BE2C (cell line): ENCODE results near the gene HDAC4.

Experiments used
- DNase-seq: peaks from one replicate; pipeline ENCODE4 v3.0.0-alpha.2; 2020
- H3K27me3 ChIP-seq: fragments of 250-450 bp; sonication (Bioruptor Pico); 2 replicates; pipeline ENCODE4 v1.5.1; 2020; ENCODE audit warnings: mild to moderate bottlenecking
- H3K36me3 ChIP-seq: fragments of 250-450 bp; sonication (Bioruptor Pico); 2 replicates; pipeline ENCODE4 v1.5.1; 2020; ENCODE audit warnings: mild to moderate bottlenecking
- H3K4me1 ChIP-seq: fragments of 250-450 bp; sonication (Bioruptor Pico); 2 replicates; pipeline ENCODE4 v1.5.1; 2020
- H3K4me3 ChIP-seq: 2 replicates; pipeline ENCODE4 v1.5.1; 2011; ENCODE audit warnings: low read depth, low read length
- H3K9me3 ChIP-seq: fragments of 250-450 bp; sonication (Bioruptor Pico); 2 replicates; pipeline ENCODE4 v1.5.1; 2020
- CTCF ChIP-seq: IDR thresholded peaks from 2 replicates; pipeline ENCODE4 v1.5.1; 2012; ENCODE audit warnings: mild to moderate bottlenecking, low read depth, low read length

The HDAC4 gene

GRCh38 chr2:239061121-239061666 lies 339.6 kb downstream of the HDAC4 start:
- H3K27me3 ChIP-seq = no peaks in the 10 kb centered on the region
- no peak for DNase-seq
- H3K36me3 ChIP-seq = peaks cover 4% of the 10 kb centered on the region
- H3K4me1 ChIP-seq = no peaks in the 10 kb centered on the region
- no peak overlapping the region for H3K4me3 ChIP-seq
- no peaks in the 10 kb centered on the region for H3K9me3 ChIP-seq
- TF ChIP-seq CTCF = no peak

GRCh38 chr2:239060676-239061075 lies 340.1 kb downstream of the HDAC4 start:
- Histone ChIP-seq H3K27me3 (no peaks in the 10 kb centered on the region), H3K9me3 (no peaks in the 10 kb centered on the region), H3K36me3 (peaks cover 4% of the 10 kb centered on the region), H3K4me1 (no peaks in the 10 kb centered on the region), H3K4me3 (no peak overlapping the region)
- DNase-seq = no peak
- no peak for TF ChIP-seq CTCF

- DNase-seq = no peak
- H3K9me3 ChIP-seq = no peaks in the 10 kb centered on the region
- no peaks in the 10 kb centered on the region for H3K27me3 ChIP-seq
- H3K4me3 ChIP-seq = no peak overlapping the region
- peaks cover 4% of the 10 kb centered on the region for H3K36me3 ChIP-seq
- no peak for TF ChIP-seq CTCF
- no peaks in the 10 kb centered on the region for H3K4me1 ChIP-seq
Measured at GRCh38 chr2:239059854-239060253, 341.0 kb downstream of the HDAC4 start.

- Histone ChIP-seq H3K36me3 (peaks cover 6% of the 10 kb centered on the region), H3K4me3 (no peak overlapping the region), H3K27me3 (no peaks in the 10 kb centered on the region), H3K4me1 (no peaks in the 10 kb centered on the region), H3K9me3 (no peaks in the 10 kb centered on the region)
- TF ChIP-seq CTCF = no peak
- DNase-seq = no peak
Measured at GRCh38 chr2:239058766-239059165, 342.1 kb downstream of the HDAC4 start.

- H3K9me3 ChIP-seq = no peaks in the 10 kb centered on the region
- no peak for DNase-seq
- H3K36me3 ChIP-seq = peaks cover 6% of the 10 kb centered on the region
- no peaks in the 10 kb centered on the region for H3K4me1 ChIP-seq
- no peak overlapping the region for H3K4me3 ChIP-seq
- TF ChIP-seq CTCF = no peak
- H3K27me3 ChIP-seq = no peaks in the 10 kb centered on the region
Measured at GRCh38 chr2:239057533-239057932, 343.3 kb downstream of the HDAC4 start.

GRCh38 chr2:239056611-239057010 lies 344.2 kb downstream of the HDAC4 start:
- peaks cover 6% of the 10 kb centered on the region for H3K36me3 ChIP-seq
- no peak for DNase-seq
- TF ChIP-seq CTCF = no peak

More at GRCh38 chr2:239056611-239057010, 344.2 kb downstream of the HDAC4 start:
- Histone ChIP-seq H3K4me1 (no peaks in the 10 kb centered on the region), H3K4me3 (no peak overlapping the region), H3K9me3 (no peaks in the 10 kb centered on the region), H3K27me3 (no peaks in the 10 kb centered on the region)
